RWPE1 (cell line): ENCODE data around the gene KCND3.
A peak's percentile ranks its signal among the peaks of the same experiment; 100 is the strongest.

ENCODE experiments used
- CTCF ChIA-PET: fragments of 350-600 bp; sonication (Branson Sonifier 250); formaldehyde crosslinking; extraction: SDS; loops from one replicate; lab custom pipeline; 2021; lab: Yijun Ruan, JAX
- POLR2A ChIA-PET: fragments of 400-600 bp; formaldehyde crosslinking; extraction: SDS; loops from one replicate; lab custom pipeline; 2020; ENCODE audit warnings: antibody characterized with exemption; ENCODE audit not compliant: low non-redundant PET; lab: Yijun Ruan, JAX
- DNase-seq: peaks from one replicate; pipeline ENCODE4 v3.0.0; 2012; ENCODE audit warnings: low spot score
- H3K27ac ChIP-seq: fragments of 450-650 bp; 2 replicates; pipeline ENCODE4 v1.5.1; 2017
- TF ChIP-seq, protein P1 (sequence below): fragments of 450-650 bp; conservative IDR thresholded peaks from 2 replicates; pipeline ENCODE4 v1.5.1; 2017; ENCODE audit warnings: low read depth, mild to moderate bottlenecking

KCND3 gene

DNA sequence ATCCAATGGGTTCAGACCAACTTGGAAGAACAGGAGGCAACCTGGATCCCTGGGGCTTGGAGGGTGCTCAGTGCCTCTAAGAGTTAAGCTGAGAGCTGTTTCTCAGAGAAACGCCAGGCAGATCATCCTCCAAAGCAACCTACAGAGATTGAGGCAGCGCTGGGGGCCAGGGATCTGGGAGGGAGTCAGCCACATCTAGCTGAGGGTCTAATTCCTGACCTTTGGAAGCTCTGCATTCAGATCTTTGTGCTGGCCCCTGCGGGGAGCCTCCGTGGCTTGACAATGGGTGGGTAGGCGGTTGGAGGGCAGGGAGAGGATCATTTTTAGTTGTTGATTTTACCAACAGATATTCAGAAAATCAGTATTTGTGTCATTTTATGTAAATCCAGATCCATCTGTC is 154.5 kb downstream of the KCND3 start:
- CTCF ChIA-PET = no interaction called here
- no peak for DNase-seq
- no peak overlapping the region for H3K27ac ChIP-seq
- TF ChIP-seq, protein P1, sequence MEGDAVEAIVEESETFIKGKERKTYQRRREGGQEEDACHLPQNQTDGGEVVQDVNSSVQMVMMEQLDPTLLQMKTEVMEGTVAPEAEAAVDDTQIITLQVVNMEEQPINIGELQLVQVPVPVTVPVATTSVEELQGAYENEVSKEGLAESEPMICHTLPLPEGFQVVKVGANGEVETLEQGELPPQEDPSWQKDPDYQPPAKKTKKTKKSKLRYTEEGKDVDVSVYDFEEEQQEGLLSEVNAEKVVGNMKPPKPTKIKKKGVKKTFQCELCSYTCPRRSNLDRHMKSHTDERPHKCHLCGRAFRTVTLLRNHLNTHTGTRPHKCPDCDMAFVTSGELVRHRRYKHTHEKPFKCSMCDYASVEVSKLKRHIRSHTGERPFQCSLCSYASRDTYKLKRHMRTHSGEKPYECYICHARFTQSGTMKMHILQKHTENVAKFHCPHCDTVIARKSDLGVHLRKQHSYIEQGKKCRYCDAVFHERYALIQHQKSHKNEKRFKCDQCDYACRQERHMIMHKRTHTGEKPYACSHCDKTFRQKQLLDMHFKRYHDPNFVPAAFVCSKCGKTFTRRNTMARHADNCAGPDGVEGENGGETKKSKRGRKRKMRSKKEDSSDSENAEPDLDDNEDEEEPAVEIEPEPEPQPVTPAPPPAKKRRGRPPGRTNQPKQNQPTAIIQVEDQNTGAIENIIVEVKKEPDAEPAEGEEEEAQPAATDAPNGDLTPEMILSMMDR = no peak
- POLR2A ChIA-PET = no interaction called here

DNA sequence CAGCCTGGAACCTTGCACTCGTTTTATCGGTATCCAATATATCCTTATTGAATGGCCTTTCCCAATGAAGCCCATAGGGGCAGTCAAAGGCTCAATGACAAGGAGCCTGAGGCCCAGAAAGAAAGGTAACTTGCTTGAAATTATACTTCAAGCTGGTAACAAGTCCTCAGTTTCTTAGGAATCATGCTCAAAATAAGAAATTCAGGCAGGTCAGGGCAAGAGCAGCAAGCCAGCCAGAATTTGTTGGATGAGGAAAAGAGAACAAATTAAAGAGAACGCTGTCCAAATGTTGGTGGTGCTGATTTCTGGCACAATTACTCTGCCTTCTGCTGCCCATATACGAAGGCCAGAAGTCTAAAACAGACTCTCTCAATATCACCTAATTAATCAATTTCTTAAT is 156.1 kb downstream of the KCND3 start:
- TF ChIP-seq, protein P1 = no peak
- H3K27ac ChIP-seq = no peak overlapping the region
- ChIA-PET POLR2A (no interaction called here), CTCF (interaction anchor here (1.3 kb wide), 1 partner anchor 9 kb away, joined by 3 read pairs; no protein-coding TSS in a partner anchor)
- DNase-seq = peak; percentile 17

DNA sequence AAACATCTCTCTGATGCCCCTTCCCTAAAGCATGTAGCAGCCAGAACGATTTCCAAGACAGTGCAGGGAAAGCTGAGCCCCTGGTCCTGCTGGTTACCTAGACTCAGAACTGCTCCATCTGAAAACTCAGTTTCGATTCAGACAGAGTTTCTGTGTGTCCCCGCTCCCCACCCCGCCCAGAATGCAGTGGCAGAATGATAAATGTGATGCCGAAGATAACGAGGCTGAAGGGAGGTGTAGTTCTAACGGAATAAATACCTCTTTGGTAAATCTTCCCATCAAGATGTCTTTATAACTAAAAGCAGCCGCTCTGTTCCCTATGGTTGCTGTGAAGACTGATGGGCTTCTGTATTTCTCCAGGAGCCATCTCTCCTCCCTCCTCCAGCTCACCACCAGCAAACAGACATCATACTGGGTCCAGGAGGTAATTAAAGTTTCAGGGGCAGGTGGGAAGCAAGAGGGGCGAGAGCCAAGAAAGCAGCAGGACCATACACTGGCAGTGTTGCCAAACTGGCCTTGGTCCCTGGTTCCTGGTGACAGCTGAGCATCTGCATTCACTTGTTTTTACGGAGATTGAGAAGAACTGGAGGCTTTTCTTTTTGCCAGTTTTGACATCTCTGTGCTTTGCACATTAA is 156.8 kb downstream of the KCND3 start:
- CTCF ChIA-PET = no interaction called here
- POLR2A ChIA-PET = no interaction called here
- no peak overlapping the region for H3K27ac ChIP-seq
- TF ChIP-seq, protein P1 = no peak
- DNase-seq = no peak

DNA sequence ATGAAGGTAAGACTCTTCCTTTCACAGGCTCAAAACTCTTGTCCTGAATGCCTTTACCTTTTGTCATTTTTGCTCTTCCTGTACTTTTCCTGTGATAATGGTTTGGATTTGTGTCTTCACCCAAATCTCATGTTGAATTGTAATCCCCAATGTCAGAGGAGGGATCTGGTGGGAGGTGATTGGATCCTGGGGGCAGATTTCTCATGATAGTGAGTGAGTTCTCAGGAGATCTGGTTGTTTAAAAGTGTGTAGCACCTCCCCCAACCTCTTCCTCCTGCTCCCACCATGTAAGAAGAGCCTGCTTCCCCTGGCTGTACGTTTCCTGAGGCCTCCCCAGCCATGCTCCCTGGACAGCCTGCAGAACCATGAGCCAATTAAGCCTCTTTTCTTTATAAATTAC is 158.3 kb downstream of the KCND3 start:
- TF ChIP-seq, protein P1 = no peak
- POLR2A ChIA-PET = no interaction called here
- DNase-seq = no peak

DNA sequence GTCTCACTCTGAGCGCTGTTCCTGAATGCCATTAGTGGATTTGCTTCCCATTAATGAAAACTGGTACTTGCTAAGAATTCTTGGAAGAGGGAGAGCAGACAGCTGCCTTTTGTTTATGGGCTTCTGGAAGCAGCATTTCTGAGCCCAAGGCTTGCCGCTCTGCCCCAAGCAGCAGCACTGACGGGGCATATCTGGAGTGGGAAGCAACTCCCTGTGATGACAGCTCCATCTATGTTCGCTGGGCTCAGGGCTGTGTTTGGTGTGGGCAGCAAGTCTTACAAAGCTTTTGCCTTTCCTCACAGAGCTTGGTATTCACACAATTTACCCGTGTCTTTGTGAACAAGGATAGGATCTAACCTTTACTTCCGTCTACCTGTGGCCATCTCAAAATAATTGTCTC is 161.5 kb downstream of the KCND3 start:
- DNase-seq = no peak
- POLR2A ChIA-PET = no interaction called here
- CTCF ChIA-PET = no interaction called here
- H3K27ac ChIP-seq = no peak overlapping the region
- TF ChIP-seq, protein P1 = no peak

More for the DNA sequence above, 158.3 kb downstream of the KCND3 start:
- CTCF ChIA-PET = no interaction called here
- no peak overlapping the region for H3K27ac ChIP-seq

DNA sequence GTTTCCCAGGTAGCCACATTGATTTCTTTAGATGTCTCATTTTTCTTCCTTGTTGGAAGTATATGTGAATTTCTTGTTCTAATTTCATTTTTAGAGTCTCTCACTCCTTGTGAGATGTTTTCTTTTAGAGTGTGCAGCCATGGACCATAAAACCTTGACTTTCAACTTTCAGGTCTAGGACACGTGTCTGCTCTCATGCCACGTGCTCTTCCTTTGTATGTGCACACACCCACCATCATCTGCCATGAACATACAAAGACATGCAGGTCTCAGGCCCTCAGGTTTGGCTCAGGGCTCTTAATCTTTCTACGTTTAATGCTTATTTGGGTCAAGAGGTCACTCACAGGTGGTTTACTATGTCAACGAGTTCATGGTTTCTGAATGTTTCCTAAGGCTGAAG is 163.2 kb downstream of the KCND3 start:
- TF ChIP-seq, protein P1 = no peak
- ChIA-PET CTCF (no interaction called here), POLR2A (no interaction called here)
- no peak overlapping the region for H3K27ac ChIP-seq
- no peak for DNase-seq
